ENCODE measurements around the gene SEC61A1. TPM values are rescaled to one million over a fixed set of nuclear protein-coding genes. Genes with fewer than 3 reads are reported as not detected.

The SEC61A1 gene
- 218 and 291 TPM in 2 replicates for total RNA-seq

DNA sequence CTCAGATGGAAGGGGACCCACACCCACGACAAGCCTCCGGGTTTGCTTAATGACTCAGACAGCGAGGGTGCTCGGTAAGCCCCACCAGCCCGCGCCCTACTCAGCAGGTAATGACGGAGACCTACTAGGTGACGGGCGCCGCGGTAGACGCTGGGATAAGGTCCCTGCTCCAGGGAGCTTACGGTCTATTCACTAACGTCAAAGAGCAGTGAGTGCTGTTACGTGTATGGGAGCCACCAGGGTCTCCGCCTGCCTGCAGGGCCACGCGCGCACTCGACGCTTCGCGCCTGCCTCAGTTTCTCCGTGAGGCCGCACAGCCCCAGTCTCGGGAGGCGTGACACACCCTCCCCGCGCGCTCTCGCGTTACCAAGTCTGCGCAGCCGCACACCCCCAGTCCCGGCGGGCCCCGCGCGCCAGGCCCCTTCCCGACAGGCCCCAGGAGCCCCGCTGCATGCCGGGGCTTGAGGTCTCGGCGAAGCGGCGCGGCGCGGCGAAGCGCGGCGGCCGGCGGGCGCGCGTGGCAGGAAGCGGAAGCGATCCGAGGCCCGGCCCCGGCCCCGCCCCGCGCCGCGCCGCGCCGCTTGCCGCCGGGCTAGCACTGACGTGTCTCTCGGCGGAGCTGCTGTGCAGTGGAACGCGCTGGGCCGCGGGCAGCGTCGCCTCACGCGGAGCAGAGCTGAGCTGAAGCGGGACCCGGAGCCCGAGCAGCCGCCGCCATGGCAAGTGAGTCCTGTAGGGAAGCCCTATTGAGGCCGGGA lies at the start of gene SEC61A1:
TSS of gene SEC61A1 (plus strand) at position 601 of the 758 bp plus-strand sequence. CDS start at position 717, 116 bp downstream.

Other genes starting within 250 kb of the SEC61A1 start
- gene MGLL, start 229.9 kb upstream of the SEC61A1 start, total RNA-seq = 46.1 and 102 TPM in 2 replicates
- 0.16 TPM in 1 of 2 replicates, not detected in the other for gene KBTBD12, start 137.2 kb upstream of the SEC61A1 start, total RNA-seq
- gene RUVBL1, start 71.4 kb downstream of the SEC61A1 start, total RNA-seq = 36.9 and 79.0 TPM in 2 replicates
- 17.2 and 24.8 TPM in 2 replicates for gene EEFSEC, start 101.0 kb downstream of the SEC61A1 start, total RNA-seq